GM19239 (cell line): ENCODE data around the gene ANKFY1.
A peak's percentile ranks its signal among the peaks of the same experiment; 100 is the strongest.
"Not testable (repeated sequence)": the region's sequence is repeated elsewhere in the genome, so short reads cannot be mapped to it uniquely, and the experiment has no call there.

Source experiments
- DNase-seq: peaks from one replicate; pipeline ENCODE4 v3.0.0; 2011; ENCODE audit warnings: low spot score; ENCODE audit not compliant: insufficient read length
- FAIRE-seq: peaks from 2 replicates; lab custom pipeline; 2011; peaks lifted over from hg19 to GRCh38; lab: Jason Lieb, UNC

The ANKFY1 gene

DNA sequence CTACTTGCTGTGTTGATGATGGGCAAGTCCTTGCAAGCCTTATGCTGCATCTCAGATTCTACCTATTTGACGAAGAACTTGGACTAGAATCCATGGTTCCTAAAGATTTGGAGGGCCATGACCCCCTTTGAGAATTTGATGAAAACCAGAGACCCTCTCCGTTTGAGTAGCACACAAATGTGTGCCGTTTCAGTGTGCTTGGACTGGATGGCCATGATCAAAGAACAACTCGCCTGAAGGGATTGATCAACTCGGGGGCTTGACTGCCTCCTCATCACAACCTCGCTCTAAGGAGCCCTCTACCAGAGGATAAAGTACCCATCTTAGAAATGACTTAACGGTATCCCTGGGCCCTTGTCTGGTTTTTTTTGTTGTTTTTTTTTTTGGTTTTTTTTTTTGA lies 2.8 kb upstream of the ANKFY1 start:
- DNase-seq (no peak), FAIRE-seq (no peak)

DNA sequence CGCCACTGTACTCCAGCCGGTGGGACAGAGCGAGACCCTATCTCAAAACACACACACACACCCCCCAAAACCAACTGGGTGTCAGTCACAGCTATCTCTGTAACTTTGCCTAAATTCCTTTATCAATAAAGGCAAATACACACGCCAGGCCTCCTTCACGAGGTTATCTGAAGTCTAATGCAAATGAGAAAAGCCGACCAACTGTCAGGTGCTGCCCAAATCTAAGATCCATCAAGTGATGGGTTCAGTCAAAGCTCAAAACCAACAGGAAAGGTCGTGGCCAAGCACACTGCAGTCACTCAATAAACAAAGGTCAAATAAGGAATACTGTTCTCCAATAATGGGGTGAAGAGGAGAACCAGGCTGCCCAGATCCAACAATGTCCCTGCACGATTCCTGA lies 1.1 kb downstream of the ANKFY1 start:
- FAIRE-seq, result no peak
- no peak for DNase-seq

DNA sequence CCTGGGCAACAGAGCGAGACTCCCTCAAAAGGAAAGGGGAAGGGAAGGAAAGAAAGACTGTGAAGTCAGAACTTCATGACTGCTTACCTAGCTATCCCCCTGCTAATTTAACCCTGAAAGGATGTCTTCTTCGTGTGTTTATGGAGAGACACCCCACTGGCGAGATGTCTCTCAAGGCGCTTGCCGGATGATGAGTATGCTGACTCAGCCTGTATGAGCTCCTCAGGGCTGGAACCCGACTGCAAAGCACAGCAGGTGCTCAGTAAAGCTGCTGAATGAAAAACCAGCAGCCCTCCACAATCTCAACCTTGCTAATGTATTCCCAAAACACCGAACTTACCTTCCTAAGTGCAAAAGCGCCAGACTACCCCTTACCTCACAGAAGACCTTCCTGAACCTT lies 2.3 kb downstream of the ANKFY1 start:
- FAIRE-seq, result no peak
- DNase-seq, result no peak

GRCh38 chr17:4258867-4259266 lies 4.9 kb downstream of the ANKFY1 start:
- no peak for FAIRE-seq

GRCh38 chr17:4256952-4257351 lies 6.8 kb downstream of the ANKFY1 start:
- no peak for FAIRE-seq
- DNase-seq, result no peak

More at GRCh38 chr17:4258867-4259266, 4.9 kb downstream of the ANKFY1 start:
- no peak for DNase-seq

DNA sequence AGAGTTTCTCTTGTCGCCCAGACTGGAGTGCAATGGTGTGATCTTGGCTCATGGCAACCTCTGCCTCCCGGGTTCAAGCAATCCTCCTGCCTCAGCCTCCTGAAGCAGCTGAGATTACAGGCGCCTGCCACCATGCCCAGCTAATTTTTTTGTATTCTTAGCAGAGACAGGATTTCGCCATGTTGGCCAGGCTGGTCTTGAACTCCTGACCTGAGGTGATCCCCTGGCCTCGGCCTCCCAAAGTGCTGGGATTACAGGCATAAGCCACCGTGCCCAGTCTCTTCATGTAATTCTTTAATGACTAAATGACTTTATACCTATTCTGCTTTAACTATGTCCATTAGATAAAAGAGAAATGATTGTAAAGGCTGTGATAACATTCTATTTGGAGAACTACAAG lies 8.5 kb downstream of the ANKFY1 start:
- DNase-seq, FAIRE-seq: not testable (repeated sequence)

DNA sequence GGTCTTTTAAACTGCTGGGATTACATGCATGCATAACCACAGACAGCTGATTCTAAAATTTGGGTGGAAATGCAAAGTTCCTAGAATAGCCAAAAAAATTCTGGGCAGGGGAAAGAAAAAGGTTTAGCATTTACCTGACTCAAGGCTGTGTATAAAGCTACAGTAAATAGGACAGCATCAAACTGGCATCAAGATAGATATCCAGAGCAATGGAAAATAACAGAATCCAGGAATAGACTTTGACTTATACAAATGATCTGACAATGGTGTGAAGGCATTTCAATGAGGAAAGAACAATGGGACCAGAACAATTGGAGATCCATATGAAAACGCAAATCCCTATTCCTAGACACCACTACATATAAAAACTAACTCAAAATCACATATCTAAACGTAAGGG lies 12.9 kb downstream of the ANKFY1 start:
- no peak for DNase-seq
- FAIRE-seq, result no peak

- DNase-seq (peak; percentile 44), FAIRE-seq (peak; percentile 26)
Measured at GRCh38 chr17:4249452-4250029, 14.2 kb downstream of the ANKFY1 start.

DNA sequence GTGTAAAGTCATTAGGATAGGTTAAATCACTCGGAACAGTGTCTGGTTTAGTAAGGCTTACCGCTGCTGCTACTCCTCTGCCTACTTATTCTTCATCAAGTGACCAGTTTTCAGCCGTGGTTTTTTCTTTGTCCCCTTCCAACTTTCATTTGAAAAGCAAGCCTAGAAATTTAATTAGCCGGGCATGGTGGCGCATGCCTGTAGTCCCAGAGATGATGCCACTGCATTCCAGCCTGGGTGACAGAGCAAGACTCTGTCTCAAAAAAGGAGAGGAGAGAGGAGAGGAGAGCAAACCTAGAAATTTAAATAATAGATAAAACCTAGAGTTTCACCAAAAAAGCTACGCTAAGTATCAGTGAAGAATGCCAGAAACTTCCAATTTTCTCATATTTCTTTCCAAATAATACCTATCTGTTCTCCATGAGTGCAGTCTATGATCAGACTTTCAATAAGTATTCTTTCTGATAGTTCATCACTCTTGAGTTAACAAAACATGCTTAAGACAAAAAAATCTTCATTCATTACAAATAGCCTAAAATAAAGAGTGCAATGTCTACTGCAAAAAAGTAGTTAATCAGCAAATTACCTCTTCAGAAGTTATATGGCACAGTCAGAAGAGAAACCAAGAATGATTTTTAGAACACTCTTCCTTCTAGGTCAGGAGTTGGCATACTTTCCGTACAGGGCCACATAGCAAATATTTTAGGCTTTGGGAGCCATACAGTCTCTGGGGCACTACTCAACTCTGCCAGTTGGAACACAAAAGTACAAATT lies 15.1 kb downstream of the ANKFY1 start:
- DNase-seq (no peak), FAIRE-seq (no peak)

DNA sequence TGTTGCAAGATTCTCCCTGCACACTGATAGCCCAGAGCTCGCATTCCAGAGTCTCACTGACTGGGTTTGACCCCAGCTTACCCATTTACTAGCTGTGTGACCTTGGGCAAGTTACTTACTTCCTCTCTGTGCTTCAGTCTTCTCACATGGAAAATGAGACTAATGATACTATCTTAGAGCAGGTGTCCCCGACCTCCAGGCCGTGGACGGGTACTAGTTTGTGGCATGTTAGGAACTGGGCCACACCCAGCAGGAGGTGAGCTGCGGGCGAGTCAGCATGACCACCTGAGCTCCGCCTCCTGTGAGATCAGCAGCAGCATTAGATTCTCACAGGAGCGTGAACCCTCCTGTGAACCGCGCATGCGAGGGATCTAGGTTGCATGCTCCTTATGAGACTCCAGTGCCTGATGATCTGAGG lies 15.8 kb downstream of the ANKFY1 start:
- no peak for FAIRE-seq
- no peak for DNase-seq

GRCh38 chr17:4247361-4247970 lies 16.3 kb downstream of the ANKFY1 start:
- FAIRE-seq, result no peak
- DNase-seq, result no peak

GRCh38 chr17:4246674-4247073 lies 17.1 kb downstream of the ANKFY1 start:
- DNase-seq (no peak), FAIRE-seq (no peak)

DNA sequence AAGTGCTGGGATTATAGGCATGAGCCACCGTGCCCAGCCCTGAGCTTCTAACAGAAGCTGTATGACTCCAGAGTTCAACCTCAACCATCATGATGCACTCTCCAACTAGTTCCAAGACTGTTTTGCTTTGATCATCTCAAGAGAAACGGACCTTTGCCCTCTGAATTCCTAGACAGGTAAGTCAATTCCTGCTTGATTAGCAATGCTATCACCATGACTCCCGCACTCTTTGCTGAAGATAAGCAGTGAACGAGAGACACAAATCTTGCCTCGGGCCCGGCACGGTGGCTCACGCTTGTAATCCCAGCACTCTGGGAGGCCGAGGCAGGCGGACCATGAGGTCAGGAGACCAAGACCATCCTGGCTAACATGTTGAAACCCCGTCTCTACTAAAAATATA lies 22.2 kb downstream of the ANKFY1 start:
- DNase-seq, result no peak
- FAIRE-seq, result no peak

GRCh38 chr17:4236456-4236855 lies 27.3 kb downstream of the ANKFY1 start:
- no peak for DNase-seq
- FAIRE-seq, result no peak

- DNase-seq (no peak), FAIRE-seq (no peak)
Measured at GRCh38 chr17:4235372-4236279, 28.2 kb downstream of the ANKFY1 start.

DNA sequence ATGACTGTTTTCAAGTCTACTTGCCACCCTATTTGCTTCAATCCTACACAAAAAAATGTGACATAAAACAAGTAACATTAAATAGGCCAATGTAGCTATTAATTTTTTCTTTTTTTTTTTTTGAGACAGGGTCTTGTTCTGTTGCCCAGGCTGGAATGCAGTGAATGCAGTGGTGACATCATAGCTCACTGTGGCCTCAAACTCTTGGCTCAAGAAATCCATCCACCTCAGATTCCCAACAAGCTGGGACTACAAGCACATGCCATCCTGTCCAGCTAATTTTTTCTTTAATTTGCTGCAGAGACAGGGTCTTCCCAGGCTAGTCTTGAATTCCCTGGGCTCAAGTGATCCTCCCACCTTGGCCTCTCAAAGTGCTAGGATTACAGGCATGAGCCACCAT lies 29.4 kb downstream of the ANKFY1 start:
- no peak for FAIRE-seq

GRCh38 chr17:4233668-4234258 lies 30.0 kb downstream of the ANKFY1 start:
- FAIRE-seq, result no peak

More for the DNA sequence above, 29.4 kb downstream of the ANKFY1 start:
- no peak for DNase-seq

DNA sequence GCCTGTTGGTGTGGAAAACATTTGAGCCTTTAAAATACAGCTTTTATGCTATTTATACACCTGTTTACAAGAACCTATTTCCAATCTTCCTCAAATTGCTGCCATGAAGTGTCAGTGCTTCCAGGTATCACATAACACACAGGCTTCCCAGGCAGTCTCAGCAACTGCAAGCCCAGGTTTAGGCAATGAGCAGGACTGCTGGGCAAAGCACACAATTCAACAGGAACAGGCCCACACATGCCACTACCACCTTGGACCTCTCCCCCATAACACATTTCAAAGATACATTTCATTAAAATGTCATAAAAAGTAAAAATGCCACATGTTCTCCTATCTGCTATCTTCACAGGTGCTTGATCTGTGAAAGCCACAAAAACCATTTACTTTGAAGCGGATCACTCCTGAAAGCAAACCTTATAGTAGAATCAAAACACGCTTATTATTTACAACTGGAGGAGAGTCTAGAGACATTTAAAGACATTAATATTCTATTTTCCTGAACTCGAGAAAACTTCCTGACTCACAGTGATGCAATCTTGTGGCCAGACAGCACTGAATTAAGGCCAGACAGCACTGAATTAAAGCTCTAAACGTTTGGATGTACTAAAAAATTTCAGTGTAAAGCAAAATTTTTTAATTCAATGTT lies 31.5 kb downstream of the ANKFY1 start:
- DNase-seq (no peak), FAIRE-seq (no peak)

More at GRCh38 chr17:4233668-4234258, 30.0 kb downstream of the ANKFY1 start:
- DNase-seq, result no peak
